ENCODE data around the gene ADARB2. TPM values are rescaled to one million over a fixed set of nuclear protein-coding genes. Genes with fewer than 3 reads are reported as not detected.
"Not testable (repeated sequence)": the region's sequence is repeated elsewhere in the genome, so short reads cannot be mapped to it uniquely, and the experiment has no call there.

The ADARB2 gene
- total RNA-seq, 1 experiment from 2014 or later, result 1.9 TPM

DNA sequence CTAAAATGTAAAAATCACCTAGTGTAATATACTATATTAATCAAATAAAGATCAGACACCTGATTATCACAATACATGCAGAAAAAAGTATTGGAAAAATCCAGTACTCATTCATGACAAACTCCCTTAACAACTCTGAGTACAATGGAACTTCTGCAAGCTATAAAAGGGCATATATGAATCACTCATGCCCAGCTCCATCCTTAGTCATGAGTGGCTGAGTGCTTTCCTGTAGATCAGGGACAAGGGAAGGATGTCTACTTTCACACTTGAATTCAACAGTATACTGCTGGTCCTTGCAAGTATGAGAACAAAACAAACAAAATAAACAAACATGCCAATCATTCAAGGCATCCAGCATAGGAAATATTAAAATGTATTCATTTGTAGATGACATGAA lies 116.5 kb downstream of the ADARB2 start:
- DNase-seq (ENCODE audit: extremely low read depth, low read depth), result peak; percentile 50

DNA sequence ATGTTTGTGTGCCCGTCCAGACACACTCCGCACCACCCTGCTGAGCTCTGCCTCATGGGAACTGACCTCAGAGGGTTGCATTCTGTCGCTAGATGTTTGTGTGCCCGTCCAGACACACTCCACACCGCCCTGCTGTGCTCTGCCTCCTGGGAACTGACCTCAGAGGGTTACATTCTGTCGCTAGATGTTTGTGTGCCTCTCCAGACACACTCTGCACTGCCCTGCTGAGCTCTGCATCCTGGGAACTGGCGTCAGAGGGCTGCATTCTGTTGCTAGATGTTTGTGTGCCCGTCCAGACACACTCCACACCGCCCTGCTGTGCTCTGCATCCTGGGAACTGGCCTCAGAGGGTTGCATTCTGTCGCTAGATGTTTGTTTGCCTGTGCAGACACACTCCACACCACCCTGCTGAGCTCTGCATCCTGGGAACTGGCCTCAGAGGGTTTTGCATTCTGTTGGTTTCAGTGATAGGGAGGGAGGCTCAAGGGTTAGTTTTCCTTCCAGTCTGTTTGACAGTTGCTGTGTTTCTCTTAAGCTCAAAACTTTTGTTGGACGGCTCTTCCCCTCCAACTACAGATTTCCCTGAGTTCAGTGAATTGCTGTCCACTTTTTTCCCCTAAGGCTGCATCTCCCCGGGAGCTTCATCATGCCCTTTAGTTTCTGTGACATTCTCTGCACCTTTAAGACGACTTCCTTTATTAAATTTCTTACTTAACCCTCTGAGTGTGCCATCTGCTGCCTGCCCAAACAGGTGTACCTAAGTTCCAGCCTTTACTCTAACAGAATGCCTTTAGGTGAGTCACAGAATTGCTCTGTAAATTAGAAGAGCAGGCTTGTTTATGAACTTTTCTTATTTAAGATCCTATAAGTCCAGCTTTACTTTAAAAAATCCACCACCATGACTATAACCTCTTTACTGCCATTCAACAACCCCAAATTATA lies 119.7 kb downstream of the ADARB2 start:
- peak; percentile 41 for DNase-seq (ENCODE audit: extremely low read depth, low read depth)

DNA sequence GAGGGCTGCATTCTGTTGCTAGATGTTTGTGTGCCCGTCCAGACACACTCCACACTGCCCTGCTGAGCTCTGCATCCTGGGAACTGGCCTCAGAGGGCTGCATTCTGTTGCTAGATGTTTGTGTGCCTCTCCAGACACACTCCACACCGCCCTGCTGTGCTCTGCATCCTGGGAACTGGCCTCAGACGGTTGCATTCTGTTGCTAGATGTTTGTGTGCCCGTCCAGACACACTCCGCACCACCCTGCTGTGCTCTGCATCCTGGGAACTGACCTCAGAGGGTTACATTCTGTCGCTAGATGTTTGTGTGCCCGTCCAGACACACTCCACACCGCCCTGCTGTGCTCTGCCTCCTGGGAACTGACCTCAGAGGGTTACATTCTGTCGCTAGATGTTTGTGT lies 120.6 kb downstream of the ADARB2 start:
- not testable (repeated sequence) for DNase-seq (ENCODE audit: extremely low read depth, low read depth)

DNA sequence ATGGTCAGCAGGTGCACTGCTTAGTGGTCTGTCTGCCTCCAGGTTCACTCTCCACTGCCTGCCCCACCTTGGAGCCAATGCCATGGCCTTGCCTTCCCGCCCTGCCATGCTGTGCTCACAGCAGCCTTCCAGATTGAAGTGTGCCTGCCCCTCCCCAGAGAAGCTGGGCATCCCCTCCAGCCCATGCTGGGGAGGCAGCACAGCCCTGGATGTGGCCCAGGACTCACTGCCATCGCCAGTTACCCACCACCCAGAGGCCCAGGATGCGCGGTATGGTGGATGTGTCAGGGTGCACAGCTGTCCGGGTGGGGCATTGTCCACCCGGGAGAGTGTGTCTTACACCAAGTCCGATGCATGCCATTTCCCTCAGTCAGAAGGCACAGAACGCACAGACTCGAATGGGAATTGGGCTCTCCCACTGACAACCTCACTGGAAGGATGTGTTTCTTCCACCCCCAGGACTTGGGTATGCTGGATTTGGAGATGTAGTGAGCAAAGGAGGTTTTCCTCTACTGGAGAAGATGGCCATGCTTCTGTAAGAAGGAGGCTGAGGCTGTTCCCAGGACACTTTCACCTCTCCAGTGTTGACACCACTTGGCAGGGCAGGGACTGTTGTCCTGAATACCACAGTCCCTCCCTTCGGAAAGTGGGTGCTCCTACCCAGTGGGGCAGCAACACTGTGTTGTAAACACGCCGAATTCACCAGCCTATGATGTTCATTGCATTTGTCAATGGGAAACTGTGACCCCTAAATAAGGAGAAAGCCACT lies 122.0 kb downstream of the ADARB2 start:
- no peak for DNase-seq (ENCODE audit: extremely low read depth, low read depth)

DNA sequence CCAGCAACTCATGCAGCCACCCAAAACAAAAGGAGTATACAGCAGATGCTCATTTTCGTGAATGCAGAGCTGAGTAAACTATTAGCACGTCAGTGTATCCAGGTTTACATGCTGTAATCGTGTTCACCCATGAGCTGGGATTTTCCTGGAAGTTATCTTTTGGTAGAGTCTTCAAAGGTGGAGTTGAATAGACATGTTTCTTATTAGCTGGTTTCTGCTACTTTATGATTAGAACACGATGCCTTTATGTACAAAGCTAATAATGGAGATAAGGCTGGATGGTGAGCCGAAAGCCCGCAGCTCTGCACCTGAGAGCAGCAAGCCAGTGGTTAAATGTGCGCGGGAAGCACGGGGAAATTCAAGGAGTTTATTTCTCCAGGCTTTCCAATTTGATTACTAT lies 123.8 kb downstream of the ADARB2 start:
- no peak for DNase-seq (ENCODE audit: extremely low read depth, low read depth)

DNA sequence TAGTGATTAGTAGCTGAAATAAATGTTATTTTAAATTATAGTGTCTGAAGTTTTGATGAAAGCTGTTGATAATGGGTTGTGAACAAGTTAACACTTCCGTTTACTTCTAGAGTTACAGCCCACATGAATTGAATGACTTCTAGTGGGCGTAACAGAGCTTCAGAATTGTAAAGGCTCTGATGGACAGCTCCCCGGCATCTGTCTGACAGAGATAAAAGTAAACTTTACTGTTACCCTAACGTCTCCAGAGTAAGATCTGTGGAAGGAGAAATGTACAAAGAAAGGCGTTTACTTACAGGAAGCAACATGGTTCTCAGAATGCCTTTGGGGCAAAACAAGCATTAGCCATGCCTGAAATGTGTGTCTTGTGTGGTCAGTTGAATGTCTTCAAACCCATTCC lies 124.4 kb downstream of the ADARB2 start:
- no peak for DNase-seq (ENCODE audit: extremely low read depth, low read depth)

DNA sequence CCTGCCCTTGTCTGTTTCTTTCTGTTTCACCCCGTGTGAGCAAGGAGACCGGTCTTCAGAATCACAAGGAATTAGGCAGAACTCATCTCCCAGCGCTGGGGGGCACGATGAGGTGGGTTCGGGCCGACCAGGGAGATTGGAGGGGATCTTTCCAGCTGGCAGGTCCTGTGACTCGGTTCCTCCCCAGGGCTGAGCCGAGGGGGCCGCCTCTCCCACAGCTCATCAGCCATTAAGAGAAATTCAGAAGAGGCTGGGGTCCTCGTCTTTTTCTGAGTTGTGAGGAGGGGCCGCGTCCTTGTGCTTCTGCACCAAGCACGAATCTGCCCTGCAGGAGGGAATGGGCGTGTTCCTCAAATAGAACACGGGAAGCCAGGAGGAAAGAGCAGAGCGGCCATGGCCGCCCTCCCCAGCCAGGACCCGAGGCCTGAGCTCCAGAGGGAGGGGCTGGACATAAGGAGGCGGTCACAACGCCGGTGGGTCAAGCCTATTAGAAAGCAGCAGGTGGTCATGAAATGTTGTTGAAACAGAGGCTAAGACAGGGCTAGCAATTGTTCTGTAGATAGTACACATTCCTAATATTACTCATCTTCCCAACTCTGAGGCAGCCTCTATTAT lies 125.3 kb downstream of the ADARB2 start:
- no peak for DNase-seq (ENCODE audit: extremely low read depth, low read depth)

DNA sequence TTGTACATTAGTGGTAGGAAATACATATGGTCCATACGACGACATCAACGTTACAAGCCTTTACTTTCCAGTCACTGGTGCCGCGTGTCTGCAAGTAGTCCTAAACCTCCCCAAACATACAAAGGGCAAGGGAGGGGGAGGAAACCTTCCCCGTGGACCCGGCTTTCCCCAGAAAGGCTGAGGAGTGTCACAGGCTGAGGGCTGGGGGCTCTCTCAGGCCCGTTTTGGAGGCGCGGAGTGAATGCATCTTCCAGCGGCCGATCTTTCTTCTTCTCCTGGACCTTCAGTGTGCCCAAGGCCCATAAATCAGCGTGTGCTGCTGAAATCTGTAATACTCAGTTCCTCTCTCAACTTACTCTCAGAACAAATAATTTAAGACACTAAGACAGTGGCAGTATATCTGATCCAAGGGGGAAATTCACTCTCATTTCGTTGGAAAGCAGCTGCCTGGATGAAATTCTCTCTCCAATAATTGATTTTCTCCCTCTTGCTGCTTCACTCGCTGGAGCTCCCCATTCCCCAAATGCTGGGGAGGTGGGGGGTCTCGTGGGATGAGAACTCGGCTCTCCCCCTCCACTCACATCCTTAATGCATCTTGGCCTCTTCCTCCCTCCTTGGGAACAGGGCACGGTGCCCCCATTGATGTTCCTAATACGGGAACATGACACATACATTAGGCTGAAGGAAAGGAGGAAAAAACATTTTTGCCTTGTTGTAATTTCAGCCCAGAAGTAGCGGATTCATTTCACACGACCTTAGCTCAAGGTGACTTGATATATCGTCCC lies 126.1 kb downstream of the ADARB2 start:
- no peak for DNase-seq (ENCODE audit: extremely low read depth, low read depth)

DNA sequence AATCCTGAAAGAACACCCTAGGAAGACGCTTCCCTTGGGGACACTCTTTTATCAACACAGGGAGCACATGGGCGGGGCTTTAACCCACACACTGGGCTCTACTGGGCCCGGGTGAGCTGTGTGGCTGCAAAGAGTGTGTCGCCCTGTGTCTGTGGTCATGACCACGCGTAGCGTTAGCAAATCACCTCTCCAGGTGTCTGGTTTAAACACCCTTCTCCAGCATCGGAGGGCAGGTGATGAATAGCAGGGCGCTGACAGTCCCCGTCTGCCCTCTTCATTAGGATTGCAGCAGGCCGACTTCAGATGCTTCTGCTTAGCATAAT lies 127.7 kb downstream of the ADARB2 start:
- no peak for DNase-seq (ENCODE audit: extremely low read depth, low read depth)

DNA sequence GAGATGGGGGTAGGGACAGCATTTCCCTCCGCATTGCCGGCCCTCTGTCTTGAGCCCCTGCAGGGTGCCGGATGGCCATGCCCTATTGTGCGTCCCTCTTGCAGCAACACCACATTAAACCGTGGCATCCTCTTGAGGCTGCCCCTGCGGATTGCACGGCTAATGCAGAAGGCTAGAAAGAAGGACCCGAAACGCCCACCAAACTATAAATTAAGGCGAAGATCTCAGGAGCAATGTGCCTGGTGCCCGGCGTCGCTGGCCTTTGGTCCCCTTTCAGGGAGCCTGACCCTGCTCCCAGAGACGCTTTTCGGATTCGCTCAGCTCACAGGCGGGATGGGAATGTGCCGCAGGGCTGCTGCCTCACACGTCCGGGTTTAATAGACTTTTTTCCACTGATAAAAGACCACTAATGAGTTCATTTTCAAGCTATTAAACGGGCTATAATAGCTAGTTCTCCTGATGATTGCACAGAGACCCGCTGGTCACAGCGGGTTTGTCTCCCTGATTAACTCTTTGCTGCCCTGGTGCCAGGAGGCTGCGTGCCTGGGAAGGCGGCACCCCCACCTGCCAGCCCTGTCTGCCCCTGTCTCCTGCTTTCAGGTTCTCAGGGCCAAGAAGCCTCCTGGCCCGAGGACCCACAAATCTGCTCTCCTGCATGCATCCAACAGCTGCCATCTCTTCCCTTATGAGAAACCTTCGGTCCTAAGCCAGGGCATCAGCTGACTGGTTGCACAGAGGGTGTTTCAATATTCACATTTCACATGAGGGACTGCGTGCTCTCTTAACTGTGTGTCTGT lies 128.3 kb downstream of the ADARB2 start:
- no peak for DNase-seq (ENCODE audit: extremely low read depth, low read depth)

DNA sequence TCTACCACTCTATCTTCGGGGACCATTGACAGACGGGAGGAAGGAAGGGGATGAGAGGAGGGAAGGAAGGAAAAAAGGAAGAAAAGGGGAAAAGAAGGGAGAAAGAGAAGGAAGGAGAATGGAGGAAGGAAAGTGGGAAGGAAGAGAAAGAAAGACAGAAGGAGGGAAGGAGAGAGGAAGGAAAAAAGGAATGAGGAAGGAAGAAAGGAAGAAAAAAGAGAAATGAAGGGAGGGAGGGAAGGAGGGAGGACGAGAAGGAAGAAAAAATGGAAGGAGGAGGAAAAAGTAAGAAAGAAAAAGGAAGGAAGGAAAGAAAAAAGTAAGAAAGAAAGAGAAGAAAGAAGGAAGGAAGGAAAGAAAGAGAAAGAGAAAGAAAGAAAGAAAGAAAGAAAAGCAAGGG lies 128.9 kb downstream of the ADARB2 start:
- DNase-seq (ENCODE audit: extremely low read depth, low read depth), result no peak

DNA sequence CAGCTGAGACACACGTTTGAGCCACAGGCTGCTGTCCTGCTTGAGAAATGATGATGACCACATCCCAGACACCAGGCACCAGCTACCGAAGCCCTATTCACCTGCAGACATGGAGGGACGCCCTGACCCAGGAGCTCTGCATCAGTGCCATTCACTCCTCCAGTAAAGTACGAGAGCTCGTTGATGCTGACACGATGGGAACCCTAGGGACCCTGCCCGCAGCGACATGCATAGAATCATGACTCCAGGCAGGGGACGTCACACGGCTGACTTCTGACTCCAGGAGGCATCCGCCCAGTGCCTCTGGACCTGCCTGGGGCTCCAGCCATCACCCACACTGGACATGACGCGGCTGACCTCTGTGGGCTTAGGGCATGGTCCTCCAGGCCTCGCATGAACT lies 129.9 kb downstream of the ADARB2 start:
- no peak for DNase-seq (ENCODE audit: extremely low read depth, low read depth)

DNA sequence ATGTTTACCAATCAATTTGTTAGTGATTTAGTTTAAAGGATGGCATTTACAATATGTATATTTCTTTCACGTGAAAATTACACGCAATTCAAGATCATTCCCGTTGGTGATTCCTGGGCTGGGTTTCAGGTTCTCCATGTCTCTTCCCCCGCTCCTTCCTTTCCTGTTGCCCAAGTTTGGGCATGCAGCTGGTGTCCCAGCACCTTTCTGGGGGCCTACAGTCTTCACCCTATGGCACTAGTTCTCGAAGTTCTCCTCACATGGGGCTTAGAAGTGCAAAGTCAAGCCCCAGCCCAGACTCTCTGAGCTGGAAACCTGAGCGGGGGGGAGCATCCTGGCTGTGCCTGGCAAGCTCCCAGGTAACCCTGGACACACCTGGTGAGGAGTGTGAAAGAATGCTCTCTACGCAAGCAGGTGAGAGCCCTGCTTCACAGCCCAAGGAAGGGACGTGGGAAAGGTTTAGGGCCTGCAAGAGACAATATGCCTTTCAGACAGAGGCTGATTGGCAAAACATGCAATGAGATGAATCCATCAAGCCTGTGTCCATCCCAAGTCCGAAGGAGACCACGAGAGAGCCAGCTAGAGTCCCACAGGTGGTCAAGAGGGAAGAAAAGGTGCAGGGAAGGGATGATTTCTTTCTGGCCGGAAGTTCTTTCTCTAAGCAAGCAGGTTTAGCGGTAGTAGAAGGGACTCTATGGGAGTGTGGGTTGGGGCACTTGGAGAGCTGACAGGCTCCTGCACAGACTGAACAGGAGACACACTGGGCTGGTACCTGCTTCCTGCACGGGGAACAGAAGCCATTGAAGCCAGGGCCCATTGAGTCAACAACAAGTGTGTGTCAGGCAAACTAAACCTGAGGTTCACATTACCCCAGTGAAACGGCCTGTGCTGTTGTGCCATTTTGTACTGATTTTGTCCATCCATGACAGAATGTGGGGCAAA lies 131.1 kb downstream of the ADARB2 start:
- no peak for DNase-seq (ENCODE audit: extremely low read depth, low read depth)

DNA sequence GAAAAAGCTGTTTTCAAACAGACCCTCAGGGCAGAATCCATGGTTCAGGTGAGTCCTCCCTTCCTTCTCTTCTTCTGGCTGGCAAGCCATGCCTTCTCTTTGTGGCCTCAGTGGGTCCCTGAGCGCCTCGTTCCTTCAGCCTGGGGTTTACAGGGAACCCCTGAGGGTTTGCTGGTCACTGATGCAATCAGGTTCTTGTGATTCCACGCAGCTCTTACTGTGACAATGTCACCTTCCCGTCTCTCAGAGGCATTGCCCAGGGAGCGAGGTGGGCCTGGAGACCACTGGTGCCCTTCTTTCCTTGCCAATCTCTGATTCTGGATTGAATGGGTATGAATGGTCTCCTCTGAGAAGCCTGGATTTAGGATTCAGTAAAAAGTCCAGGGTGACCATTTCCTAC lies 132.2 kb downstream of the ADARB2 start:
- DNase-seq (ENCODE audit: extremely low read depth, low read depth), result no peak

DNA sequence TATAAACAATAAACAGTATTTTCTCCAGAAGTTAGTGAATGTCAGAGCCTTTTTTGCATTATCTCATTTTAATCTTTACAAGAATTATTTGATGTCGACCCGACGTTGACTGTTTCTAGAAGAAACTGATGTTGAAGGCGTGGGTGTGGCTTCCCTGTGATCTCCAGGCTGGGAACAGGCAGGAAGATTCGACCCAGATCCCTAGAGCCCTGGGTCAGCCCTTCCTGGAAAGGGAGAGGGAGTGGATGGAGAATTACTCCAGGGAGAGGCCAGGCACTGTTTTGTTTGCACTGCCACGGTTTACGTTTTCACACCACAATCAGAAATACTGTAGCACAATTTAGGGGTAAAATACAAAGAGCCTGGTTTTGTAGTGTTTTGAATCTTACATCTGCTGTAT lies 133.1 kb downstream of the ADARB2 start:
- DNase-seq (ENCODE audit: extremely low read depth, low read depth), result no peak

DNA sequence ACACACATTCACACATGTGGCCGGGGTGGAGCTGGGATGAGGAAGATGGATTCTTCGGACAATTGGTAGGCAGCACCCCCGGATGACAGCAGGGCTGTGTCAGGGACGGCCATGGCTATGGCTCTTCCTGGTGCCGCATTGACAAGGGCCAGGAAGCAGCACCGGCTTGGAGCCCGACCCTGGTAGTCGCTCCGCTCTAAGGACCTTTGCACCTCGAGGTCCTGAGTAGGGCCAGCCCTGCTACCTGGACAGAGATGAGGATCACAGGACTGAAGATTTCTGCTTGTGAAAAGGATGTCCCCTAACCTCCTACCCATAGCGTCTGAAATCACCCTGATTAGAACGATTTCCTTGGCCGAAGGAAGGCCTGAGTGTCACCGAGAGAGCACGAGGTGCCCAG lies 134.1 kb downstream of the ADARB2 start:
- DNase-seq (ENCODE audit: extremely low read depth, low read depth), result no peak

DNA sequence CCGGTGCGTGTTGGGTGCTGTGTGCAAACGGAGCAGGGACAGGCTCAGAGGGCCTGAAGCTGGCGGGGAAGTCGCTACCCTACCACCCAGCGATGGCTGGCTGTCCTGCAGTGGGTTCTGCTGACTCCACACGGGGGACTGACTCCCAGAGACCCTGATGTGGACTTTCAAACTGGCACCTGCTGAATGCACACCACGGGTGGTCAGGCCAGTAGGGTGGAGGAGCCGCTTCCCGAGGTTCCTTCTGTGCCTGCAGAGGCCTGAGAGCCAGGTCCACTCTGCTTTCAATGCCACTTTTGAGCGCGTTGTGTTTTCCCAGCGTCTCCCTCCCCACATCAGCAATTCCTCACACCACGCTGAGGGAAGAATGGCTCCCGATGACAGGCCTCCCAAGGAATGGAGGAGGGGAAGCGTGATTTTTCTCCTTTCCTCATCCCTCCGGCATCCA lies 135.3 kb downstream of the ADARB2 start:
- DNase-seq (ENCODE audit: extremely low read depth, low read depth), result no peak

DNA sequence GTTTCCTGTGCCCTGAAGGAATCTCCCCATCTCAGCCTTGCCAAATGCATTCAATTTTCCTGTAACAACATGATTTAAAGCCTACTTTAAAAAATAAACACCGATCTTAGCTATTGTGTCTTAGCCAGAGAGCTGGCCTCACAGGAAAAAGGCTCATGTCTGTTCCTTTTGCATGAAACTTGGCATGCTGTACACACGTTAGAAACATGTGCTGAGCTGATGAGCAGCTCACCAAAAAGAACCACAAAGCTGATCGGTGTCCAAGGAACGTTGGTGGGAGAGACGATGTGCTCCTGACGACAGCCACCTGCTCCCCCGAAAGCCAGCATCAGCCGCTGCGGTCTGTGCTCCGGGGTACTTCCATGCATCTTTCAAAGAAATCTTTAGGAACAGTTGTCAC lies 135.9 kb downstream of the ADARB2 start:
- DNase-seq (ENCODE audit: extremely low read depth, low read depth), result no peak

DNA sequence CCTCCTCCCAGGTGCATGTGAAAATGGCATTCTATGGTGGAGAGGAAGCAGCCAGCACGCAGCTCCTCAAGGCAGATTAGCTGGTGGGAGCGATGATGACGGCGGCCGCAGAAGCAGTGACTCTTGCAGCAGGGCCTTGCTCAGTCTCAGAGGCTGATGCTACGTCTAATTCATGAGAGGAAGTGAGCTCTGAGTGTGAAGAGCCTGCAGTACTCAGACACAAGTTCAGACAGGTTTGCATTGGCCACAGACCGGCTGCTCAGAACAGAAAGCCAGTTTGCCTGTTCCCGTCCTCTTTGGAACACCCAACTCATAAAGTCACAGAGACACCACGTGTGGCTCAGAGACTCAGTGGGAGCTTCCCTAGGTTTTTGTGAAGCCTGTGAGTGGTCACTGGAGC lies 136.5 kb downstream of the ADARB2 start:
- no peak for DNase-seq (ENCODE audit: extremely low read depth, low read depth)

Data from NCI-H460 (cell line).